Activated T-cell treated with anti-CD3 and anti-CD28 coated beads for 48 hours (primary cell): Measurements from ENCODE around the gene CLCN4.

ENCODE experiments used
- DNase-seq: peaks from one replicate; pipeline ENCODE4 v3.0.0-alpha.2; 2020; ENCODE audit warnings: low read depth

CLCN4 gene

DNA sequence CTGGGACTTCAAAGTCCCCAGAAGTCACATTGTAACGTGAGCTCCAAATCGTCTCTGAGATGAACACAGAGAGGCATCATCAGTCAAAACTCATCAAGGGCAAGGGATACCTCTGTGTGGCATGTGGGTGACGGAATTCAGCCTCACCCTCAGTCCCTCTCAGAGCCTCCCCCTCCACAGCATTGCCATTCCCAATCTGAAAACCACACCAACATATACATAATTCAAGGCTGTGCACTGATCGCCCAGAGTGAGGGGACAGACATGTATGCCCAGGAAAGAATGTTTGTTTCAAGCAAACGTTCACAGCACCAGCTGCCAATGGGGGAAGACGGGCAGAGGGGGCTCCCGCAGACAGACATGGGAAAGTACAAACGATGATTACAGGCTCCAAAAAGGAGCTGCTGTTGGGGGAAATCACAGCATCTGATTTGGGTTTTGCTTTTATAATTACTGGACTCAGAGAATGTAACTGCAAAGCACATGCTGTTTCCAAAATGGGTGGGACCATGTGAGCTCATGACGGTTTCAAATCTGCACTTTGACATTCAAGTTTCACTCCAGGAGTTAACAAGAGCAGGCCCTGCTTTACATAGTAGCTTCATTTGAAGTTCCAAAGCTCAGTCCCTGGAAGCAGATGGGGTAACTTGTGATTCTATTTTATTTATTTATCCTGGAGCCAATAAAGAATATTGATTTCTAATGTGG, 88.3 kb downstream of the CLCN4 start:
- DNase-seq: no peak

DNA sequence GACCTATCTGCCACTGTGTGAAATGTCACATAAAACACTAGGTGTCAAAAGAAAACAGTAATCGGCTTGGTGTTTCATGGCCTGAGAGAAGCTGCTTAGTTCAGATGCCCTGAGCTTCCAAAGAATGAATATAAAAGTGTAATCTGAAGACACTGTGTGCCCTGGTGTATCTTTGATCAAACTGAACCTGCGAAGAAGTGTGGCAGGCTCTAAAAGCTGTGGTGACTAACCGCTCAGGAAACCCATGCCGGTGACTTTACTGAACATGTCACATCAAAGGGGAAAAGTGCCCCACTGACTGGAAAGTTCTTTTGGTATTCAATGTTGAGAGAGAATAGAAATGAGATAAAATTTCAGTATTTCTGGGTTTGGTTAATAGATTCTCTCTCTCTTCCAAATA, 89.1 kb downstream of the CLCN4 start:
- no peak for DNase-seq

DNA sequence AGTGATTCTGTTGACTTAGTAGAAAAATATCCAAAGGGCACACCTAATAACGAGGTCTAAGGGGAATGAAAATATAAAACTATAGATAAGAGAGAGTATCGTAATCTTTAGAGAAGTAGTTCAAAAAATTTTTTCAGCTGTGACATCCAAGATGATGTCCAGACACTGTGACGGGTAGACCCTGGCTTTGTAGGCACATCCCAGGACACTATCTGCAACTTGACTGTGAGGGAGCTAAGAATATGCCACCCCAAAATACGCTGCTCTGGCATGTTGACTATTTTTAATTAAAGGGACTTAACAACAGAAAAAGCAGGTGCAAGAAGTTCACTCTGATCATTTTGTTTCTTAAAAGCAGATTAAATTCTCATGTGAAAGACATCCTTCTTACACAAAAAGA, 89.5 kb downstream of the CLCN4 start:
- no peak for DNase-seq

DNA sequence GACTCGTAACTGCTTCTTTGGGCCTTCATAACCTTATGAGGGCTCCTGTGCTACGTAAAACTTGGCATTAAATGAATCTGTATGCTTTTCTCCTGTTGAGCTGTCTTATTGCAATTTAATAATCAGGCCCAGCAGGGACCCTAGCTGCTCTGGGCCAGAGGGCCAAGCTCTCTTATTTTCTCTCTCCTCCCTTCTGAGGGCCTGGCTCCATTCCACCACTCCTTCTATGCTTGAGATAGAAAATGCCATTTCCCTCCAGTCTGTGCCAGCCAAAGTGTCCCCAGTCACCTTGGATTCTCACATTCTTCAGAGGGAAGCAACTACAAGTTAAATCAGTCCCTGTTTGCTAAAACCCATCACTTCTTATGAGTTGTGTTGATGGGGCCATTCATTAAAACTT, 90.1 kb downstream of the CLCN4 start:
- DNase-seq: no peak

DNA sequence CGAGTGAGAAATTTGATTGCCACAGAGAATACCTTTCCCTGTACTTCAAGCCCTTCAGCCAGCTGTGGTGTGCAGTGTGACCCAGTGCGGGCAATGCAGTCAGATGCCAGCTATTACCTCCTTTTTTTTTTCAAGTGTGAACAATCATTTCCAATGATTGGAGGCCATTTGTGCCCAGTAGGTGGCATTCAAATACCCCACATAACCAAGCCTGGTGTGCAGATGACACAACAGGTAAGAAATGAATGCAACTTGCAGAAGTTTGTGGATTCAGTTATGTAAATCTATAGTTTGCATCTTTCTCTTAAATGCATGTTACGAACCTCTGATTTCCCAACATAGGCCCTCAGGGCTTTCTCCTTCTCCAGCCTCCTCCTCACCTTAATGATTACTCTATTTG, 98.0 kb downstream of the CLCN4 start:
- no peak for DNase-seq

DNA sequence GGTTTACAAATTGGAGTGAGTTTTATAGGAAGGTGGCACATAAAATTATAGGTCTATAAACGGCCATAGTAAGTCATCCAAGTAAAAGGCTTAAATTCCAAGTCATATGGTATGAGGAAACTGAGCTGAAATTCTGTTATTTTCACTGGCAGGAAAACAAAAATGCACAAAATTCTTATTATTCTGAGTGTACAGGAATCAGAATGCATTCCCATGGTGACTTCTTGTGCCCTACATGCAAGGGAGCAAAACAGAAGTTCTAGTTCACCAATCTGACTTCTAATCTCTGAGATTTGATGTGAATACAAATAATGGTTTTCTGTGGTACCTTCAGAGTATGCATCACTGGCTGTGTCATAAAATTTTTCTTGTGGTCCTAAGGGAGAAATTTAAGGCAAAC, 102.9 kb downstream of the CLCN4 start:
- DNase-seq: no peak

GRCh38 chrX:10265775-10266174, 109.0 kb downstream of the CLCN4 start:
- DNase-seq: no peak

DNA sequence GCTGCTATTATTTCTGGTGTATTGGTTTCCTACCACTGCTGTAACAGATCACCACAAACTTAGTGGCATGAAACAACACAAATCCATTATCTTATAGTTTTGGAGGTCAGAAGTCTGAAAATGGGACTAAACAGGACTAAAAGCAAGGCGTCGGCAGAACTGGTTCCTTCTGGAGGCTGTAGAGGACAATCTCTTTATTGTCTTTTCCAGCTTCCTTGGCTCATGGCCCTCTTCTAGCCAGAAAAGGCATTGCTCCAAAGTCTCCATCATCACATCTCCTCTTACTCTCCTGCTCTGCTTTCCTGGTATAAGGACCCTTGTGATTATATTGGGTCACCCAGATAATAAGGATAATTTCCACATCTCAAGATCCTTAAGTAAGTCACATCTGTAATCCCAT, 121.9 kb downstream of the CLCN4 start:
- no peak for DNase-seq

- DNase-seq: no peak
Measured at GRCh38 chrX:10280071-10280470, 123.3 kb downstream of the CLCN4 start.

DNA sequence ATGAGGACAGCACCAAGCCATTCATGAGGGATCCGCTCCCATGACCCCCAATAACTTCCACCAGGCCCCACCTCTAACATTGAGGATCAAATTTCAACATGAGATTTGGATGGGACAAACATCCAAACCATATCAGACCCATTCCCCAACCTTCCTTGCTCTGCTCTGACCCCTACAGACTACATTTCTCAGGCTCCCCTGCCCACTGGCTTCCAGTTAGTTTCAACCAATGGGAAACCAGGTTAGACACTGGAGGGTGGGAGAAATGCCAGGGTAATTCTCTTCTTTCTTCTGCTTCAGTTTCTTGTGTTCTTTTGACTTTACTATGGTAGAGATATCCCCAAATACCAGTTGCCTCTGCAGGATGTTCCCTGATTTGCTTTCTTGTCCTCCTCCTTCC, 125.7 kb downstream of the CLCN4 start:
- no peak for DNase-seq

DNA sequence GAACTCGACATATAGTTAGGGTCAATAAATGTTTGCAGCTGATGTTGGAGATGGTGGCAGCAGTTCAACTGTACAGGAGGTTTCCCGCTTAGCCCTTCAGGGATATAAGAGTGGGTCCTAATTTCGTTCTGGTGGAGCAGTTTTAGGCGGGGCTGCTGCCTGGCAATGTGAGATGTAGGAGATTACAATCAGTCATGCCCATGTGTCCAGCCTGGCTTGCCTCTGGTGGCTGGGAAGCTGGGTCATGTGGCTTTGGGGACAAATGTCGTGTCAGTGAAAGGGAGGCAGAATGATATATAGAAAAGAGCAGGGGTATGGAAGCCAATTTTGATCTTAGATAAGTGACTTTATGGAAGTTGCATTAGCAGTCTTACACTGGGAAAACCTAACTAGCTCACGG, 129.4 kb downstream of the CLCN4 start:
- no peak for DNase-seq
